HG03571 (cell line): ENCODE measurements around the gene TRAPPC6A.
A peak's percentile ranks its signal among the peaks of the same experiment; 100 is the strongest.

Source experiments
- ATAC-seq: cut with Tn5 transposase; IDR thresholded peaks from one replicate; pipeline ENCODE4 v1.9.1; 2021; ENCODE audit not compliant: unreplicated experiment

TRAPPC6A gene

GRCh38 chr19:45177817-45178261, at the start of gene TRAPPC6A:
Gene TRAPPC6A (minus strand): TSS chr19:45178237. CDS start chr19:45178218, 19 bp downstream.
- ATAC-seq, result peak; percentile 11

GRCh38 chr19:45224645-45225044, 46.6 kb upstream of the TRAPPC6A start:
- ATAC-seq, result no peak

GRCh38 chr19:45223879-45224278, 45.8 kb upstream of the TRAPPC6A start:
- ATAC-seq, result no peak

- no peak for ATAC-seq
These were observed 44.7 kb upstream of the TRAPPC6A start for GRCh38 chr19:45222724-45223123.

GRCh38 chr19:45218911-45219743, 41.1 kb upstream of the TRAPPC6A start:
- ATAC-seq, result no peak

GRCh38 chr19:45218426-45218825, 40.4 kb upstream of the TRAPPC6A start:
- ATAC-seq, result no peak

GRCh38 chr19:45217957-45218334, 39.9 kb upstream of the TRAPPC6A start:
- ATAC-seq, result no peak

GRCh38 chr19:45217193-45217956, 39.3 kb upstream of the TRAPPC6A start:
- ATAC-seq, result no peak

GRCh38 chr19:45216667-45217066, 38.6 kb upstream of the TRAPPC6A start:
- no peak for ATAC-seq

GRCh38 chr19:45215391-45216191, 37.6 kb upstream of the TRAPPC6A start:
- ATAC-seq, result no peak

- no peak for ATAC-seq
These were observed 35.0 kb upstream of the TRAPPC6A start for GRCh38 chr19:45213031-45213430.

GRCh38 chr19:45211751-45212381, 33.8 kb upstream of the TRAPPC6A start:
- no peak for ATAC-seq

- no peak for ATAC-seq
These were observed 28.3 kb upstream of the TRAPPC6A start for GRCh38 chr19:45206328-45206727.

GRCh38 chr19:45205810-45206209, 27.8 kb upstream of the TRAPPC6A start:
- ATAC-seq, result no peak

GRCh38 chr19:45202637-45203036, 24.6 kb upstream of the TRAPPC6A start:
- no peak for ATAC-seq

GRCh38 chr19:45200568-45200967, 22.5 kb upstream of the TRAPPC6A start:
- ATAC-seq, result no peak

- ATAC-seq, result no peak
These were observed 17.7 kb upstream of the TRAPPC6A start for GRCh38 chr19:45195764-45196163.

- ATAC-seq, result no peak
These were observed 13.3 kb upstream of the TRAPPC6A start for GRCh38 chr19:45191375-45191774.

GRCh38 chr19:45189971-45190370, 11.9 kb upstream of the TRAPPC6A start:
- no peak for ATAC-seq

- ATAC-seq, result no peak
These were observed 9.5 kb upstream of the TRAPPC6A start for GRCh38 chr19:45187421-45188100.
